OCI-LY1 (cell line): ENCODE measurements around the gene LIPC.

Experiments used
- H2AFZ ChIP-seq: fragments of 200-600 bp; sonication (generic), shearing (Covaris generic); 2 replicates; pipeline ENCODE4 v1.6.0; 2014; ENCODE audit warnings: antibody characterized with exemption, mild to moderate bottlenecking, low read length
- H3F3A ChIP-seq: fragments of 200-600 bp; sonication (generic), shearing (Covaris generic); 2 replicates; pipeline ENCODE4 v1.6.0; 2014; ENCODE audit warnings: mild to moderate bottlenecking, antibody characterized with exemption, low read length, moderate library complexity; ENCODE audit not compliant: insufficient read depth
- H3K27ac ChIP-seq: fragments of 200-600 bp; sonication (generic); 2 replicates; pipeline ENCODE4 v1.5.1; 2014; ENCODE audit warnings: low read length, mixed run types, mild to moderate bottlenecking, low read depth; ENCODE audit not compliant: poor library complexity, severe bottlenecking
- H3K27me3 ChIP-seq: fragments of 200-600 bp; sonication (generic); 2 replicates; pipeline ENCODE4 v1.6.0; 2014; ENCODE audit warnings: antibody characterized with exemption, mild to moderate bottlenecking, low read length, moderate library complexity; ENCODE audit not compliant: insufficient read depth
- H3K36me3 ChIP-seq: fragments of 200-600 bp; sonication (generic); 2 replicates; pipeline ENCODE4 v1.6.1; 2014; ENCODE audit warnings: mild to moderate bottlenecking, antibody characterized with exemption, low read length, moderate library complexity, mixed read lengths; ENCODE audit not compliant: insufficient read depth
- H3K4me1 ChIP-seq: fragments of 200-600 bp; sonication (generic); 2 replicates; pipeline ENCODE4 v1.5.1; 2014; ENCODE audit warnings: mild to moderate bottlenecking, low read length, moderate library complexity; ENCODE audit not compliant: insufficient read depth, severe bottlenecking
- H3K4me2 ChIP-seq: fragments of 200-600 bp; sonication (generic), shearing (Covaris generic); 2 replicates; pipeline ENCODE4 v1.6.1; 2014; ENCODE audit warnings: low read length
- H3K4me3 ChIP-seq: fragments of 200-600 bp; sonication (generic); 2 replicates; pipeline ENCODE4 v1.5.1; 2014; ENCODE audit warnings: low read length, low read depth, mild to moderate bottlenecking, mixed read lengths; ENCODE audit not compliant: poor library complexity, severe bottlenecking
- H3K79me2 ChIP-seq: fragments of 200-600 bp; shearing (Covaris generic); 2 replicates; pipeline ENCODE4 v1.6.1; 2016; ENCODE audit warnings: mixed run types, low read length, mixed read lengths; ENCODE audit not compliant: insufficient read depth
- H3K9ac ChIP-seq: fragments of 200-600 bp; sonication (generic), shearing (Covaris generic); 2 replicates; pipeline ENCODE4 v1.6.1; 2014; ENCODE audit warnings: mild to moderate bottlenecking, low read length, mixed read lengths
- H3K9me2 ChIP-seq: fragments of 200-600 bp; sonication (generic), shearing (Covaris generic); 2 replicates; pipeline ENCODE4 v1.6.1; 2014; ENCODE audit warnings: low read depth, mild to moderate bottlenecking, low read length, mixed read lengths
- H3K9me3 ChIP-seq: fragments of 200-600 bp; shearing (Covaris generic); 2 replicates; pipeline ENCODE4 v1.6.1; 2014; ENCODE audit warnings: low read length, mixed read lengths
- H4K20me1 ChIP-seq: fragments of 200-600 bp; sonication (generic), shearing (Covaris generic); 2 replicates; pipeline ENCODE4 v1.6.0; 2016; ENCODE audit warnings: mild to moderate bottlenecking, low read length; ENCODE audit not compliant: insufficient read depth
- EZH2 ChIP-seq: fragments of 200-600 bp; sonication (generic), shearing (Covaris generic); IDR thresholded peaks from 2 replicates; pipeline ENCODE4 v1.8.0; 2017; ENCODE audit warnings: borderline replicate concordance, mixed run types, mild to moderate bottlenecking, antibody characterized with exemption, low read length, moderate library complexity, mixed read lengths
- TF ChIP-seq, protein P1 (sequence below): fragments of 200-600 bp; sonication (generic), shearing (Covaris generic); IDR thresholded peaks from 2 replicates; pipeline ENCODE4 v1.5.1; 2017; ENCODE audit warnings: mild to moderate bottlenecking, antibody characterized with exemption, low read length, moderate library complexity, mixed read lengths

LIPC gene

DNA sequence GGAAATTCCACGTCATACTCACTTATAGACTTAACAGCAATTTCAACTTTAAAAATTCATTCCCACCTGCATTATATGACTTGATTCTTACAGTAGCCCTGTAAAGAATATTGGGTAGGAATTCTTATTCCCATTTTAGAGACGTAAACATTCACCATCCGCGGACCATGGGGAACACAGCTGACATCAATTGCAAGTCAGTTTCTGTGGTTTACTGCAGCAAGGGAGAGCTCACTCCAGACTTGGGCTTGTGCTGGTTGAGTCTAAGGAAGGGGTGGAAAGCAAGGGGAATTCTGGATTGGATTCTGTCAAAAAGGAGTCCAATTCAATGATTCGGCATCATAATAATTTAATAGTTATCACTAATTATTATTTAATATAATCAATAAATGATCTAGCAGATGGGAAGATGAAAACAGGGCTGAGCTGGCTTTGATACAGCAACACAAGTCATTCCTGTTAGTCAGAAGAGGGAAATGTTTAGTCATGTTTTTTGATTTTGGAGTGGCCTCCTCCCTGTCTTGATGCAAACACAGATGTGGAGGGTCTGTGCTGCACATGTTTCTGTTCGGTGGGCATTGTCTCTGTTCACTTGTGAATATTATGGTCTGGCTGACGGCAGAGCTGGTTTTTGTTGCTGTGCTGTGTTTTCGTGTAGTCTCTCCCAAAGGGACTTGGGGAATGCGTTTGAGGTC is 9.7 kb downstream of the LIPC start:
- Histone ChIP-seq H3K36me3 (no peaks in the 10 kb centered on the region), H2AFZ (no peak overlapping the region), H3K4me2 (peak overlapping the region; percentile 9; the same call in 1 of the 2 replicates), H4K20me1 (no peaks in the 10 kb centered on the region), H3K4me1 (peaks cover 99% of the 10 kb centered on the region), H3F3A (no peaks in the 10 kb centered on the region), H3K79me2 (no peaks in the 10 kb centered on the region), H3K9me2 (no peaks in the 10 kb centered on the region), H3K9ac (peak overlapping the region; percentile 34; the same call in 1 of the 2 replicates), H3K9me3 (no peaks in the 10 kb centered on the region), H3K4me3 (no peak overlapping the region), H3K27ac (peak overlapping the region; percentile 93), H3K27me3 (no peaks in the 10 kb centered on the region)
- TF ChIP-seq, protein P1, sequence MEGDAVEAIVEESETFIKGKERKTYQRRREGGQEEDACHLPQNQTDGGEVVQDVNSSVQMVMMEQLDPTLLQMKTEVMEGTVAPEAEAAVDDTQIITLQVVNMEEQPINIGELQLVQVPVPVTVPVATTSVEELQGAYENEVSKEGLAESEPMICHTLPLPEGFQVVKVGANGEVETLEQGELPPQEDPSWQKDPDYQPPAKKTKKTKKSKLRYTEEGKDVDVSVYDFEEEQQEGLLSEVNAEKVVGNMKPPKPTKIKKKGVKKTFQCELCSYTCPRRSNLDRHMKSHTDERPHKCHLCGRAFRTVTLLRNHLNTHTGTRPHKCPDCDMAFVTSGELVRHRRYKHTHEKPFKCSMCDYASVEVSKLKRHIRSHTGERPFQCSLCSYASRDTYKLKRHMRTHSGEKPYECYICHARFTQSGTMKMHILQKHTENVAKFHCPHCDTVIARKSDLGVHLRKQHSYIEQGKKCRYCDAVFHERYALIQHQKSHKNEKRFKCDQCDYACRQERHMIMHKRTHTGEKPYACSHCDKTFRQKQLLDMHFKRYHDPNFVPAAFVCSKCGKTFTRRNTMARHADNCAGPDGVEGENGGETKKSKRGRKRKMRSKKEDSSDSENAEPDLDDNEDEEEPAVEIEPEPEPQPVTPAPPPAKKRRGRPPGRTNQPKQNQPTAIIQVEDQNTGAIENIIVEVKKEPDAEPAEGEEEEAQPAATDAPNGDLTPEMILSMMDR = no peak
- no peak for TF ChIP-seq EZH2

- Histone ChIP-seq H3K9ac (peak overlapping the region; percentile 34), H3K27ac (peak overlapping the region; percentile 93), H3K4me3 (no peak overlapping the region), H2AFZ (no peak overlapping the region), H4K20me1 (no peaks in the 10 kb centered on the region), H3F3A (no peaks in the 10 kb centered on the region), H3K4me1 (peaks cover 99% of the 10 kb centered on the region), H3K36me3 (no peaks in the 10 kb centered on the region), H3K4me2 (peak overlapping the region; percentile 9; the same call in 1 of the 2 replicates), H3K9me3 (no peaks in the 10 kb centered on the region), H3K79me2 (no peaks in the 10 kb centered on the region), H3K27me3 (no peaks in the 10 kb centered on the region), H3K9me2 (no peaks in the 10 kb centered on the region)
- TF ChIP-seq EZH2 = no peak
- TF ChIP-seq, protein P1 = no peak
Measured at GRCh38 chr15:58442122-58442521, 10.3 kb downstream of the LIPC start.

GRCh38 chr15:58443308-58443707 is 11.5 kb downstream of the LIPC start:
- no peaks in the 10 kb centered on the region for H4K20me1 ChIP-seq
- H3K9ac ChIP-seq = peak overlapping the region; percentile 34
- peak overlapping the region; percentile 93 for H3K27ac ChIP-seq
- no peak overlapping the region for H3K4me3 ChIP-seq
- H3K27me3 ChIP-seq = no peaks in the 10 kb centered on the region
- H3K4me2 ChIP-seq = peak overlapping the region; percentile 20; the same call in 1 of the 2 replicates
- H3K9me2 ChIP-seq = no peaks in the 10 kb centered on the region
- H3F3A ChIP-seq = no peaks in the 10 kb centered on the region
- H3K4me1 ChIP-seq = peaks cover 99% of the 10 kb centered on the region
- H3K79me2 ChIP-seq = no peaks in the 10 kb centered on the region
- TF ChIP-seq EZH2 = no peak
- TF ChIP-seq, protein P1 = no peak
- no peak overlapping the region for H2AFZ ChIP-seq
- H3K9me3 ChIP-seq = no peaks in the 10 kb centered on the region
- no peaks in the 10 kb centered on the region for H3K36me3 ChIP-seq
